Measurements from ENCODE around the gene TMUB1.
A peak's percentile ranks its signal among the peaks of the same experiment; 100 is the strongest.

Gene TMUB1

DNA sequence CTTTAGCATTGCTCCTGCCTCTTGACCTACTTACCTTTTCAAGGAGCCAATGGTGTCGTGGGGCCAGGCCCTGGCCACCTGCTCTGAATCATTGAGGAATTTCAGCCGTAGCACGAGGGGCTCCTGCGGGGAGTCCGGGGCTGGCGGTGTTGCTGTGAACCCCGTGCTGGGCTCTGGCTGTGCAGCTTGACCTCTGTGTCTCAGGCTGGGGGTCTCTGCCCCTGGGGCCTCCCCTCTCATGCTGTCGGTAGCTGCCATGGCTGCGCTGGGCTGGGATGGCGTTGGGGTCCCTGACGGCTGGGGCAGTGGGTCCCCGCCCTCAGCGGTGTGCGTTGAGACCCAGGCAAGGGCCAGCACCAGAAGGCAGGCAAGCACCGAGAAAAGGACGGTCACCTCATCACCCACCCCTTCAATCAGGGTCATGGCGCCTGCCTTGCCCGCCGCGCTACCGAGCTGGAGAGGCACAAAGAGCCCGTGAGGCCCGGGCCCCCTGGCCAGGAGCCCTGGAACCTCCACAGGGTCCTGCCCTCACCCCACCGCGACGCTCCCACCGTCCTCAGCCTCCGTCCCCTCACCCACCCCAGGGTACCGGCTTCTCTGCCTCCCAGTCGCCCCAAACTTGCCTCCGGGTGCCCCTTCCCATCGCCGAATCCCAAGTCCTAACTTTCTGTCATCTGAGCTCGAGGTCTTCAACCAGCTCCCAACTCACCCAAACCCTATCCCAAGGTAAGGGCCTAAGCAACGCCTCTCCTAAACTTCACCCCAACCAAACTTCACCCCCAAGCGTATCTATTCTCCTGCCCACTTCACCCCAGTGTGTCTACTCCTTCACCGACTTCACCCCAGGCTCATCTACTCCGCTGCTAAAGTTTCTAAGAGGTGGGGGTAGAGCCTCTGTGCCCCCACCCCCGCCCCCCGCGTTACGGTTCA is 887 bp downstream of the TMUB1 start:
- DNase-seq = no peak

GRCh38 chr7:151081170-151082101 is 1.9 kb downstream of the TMUB1 start:
- no peak for DNase-seq

GRCh38 chr7:151080522-151081169 is 2.6 kb downstream of the TMUB1 start, which contains the start of gene FASTK:
FASTK (minus strand) TSS chr7:151080809; CDS start chr7:151080766, 43 bp downstream.
- peak; percentile 93 for DNase-seq

DNA sequence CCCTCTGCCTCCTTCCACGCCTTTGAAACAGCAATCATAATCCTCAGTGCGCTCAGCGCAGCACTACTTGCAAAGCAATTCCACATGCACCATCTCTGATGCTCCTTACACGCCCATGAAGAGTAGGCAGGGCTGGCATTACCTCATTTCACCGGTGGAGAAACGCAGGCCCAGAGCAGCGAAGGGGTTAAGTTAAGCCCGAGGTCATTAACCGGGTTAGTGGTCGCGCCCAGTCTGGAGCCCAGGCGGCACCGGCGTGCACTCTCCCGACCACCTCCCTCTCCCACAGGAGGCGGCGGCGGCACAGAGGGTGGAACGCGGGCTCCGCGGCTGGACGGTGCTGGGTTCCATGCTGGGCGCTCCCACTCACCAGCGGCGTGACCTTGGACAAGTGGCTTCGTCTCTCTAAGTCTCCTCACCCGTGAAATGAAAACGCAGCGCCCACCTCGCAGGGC is 3.2 kb downstream of the TMUB1 start:
- DNase-seq = no peak

DNA sequence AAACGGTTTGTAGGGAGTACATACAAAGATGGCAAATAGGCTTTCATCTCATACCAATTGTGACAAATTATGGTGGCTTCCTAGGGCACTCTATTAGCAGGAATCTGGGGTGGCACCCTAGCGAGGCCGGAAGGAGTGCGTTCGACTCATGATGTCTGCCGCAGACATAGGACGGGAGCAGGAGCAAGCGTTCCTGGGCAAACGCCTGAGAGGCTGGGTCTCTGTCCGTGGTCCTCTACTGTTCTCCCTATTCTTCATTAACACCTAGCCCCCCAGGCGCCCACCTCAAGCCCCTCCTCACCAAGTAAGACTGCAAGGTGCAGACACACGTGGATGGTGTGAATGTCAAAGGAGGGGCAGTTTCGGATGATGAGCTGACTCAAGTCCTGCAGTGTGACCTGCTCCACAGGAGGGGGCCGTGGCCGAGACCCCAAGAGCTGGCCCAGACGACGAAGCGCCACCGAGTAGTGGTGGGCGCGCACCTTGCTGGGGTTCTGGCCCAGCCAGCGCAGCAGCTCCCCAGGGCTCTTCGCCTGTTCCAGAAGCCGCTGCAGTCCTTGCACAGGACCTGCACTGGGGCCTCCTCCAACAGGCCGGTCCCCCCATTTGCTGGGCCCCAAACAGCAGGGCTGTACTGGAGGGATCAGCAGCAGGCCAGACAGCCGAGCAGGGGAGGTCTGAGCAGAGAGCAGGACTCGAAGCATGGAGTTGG is 3.9 kb downstream of the TMUB1 start:
- no peak for DNase-seq

- DNase-seq = no peak
Observed at GRCh38 chr7:151078233-151079040, 4.9 kb downstream of the TMUB1 start.

GRCh38 chr7:151077705-151078232 is 5.5 kb downstream of the TMUB1 start:
- DNase-seq = no peak

DNA sequence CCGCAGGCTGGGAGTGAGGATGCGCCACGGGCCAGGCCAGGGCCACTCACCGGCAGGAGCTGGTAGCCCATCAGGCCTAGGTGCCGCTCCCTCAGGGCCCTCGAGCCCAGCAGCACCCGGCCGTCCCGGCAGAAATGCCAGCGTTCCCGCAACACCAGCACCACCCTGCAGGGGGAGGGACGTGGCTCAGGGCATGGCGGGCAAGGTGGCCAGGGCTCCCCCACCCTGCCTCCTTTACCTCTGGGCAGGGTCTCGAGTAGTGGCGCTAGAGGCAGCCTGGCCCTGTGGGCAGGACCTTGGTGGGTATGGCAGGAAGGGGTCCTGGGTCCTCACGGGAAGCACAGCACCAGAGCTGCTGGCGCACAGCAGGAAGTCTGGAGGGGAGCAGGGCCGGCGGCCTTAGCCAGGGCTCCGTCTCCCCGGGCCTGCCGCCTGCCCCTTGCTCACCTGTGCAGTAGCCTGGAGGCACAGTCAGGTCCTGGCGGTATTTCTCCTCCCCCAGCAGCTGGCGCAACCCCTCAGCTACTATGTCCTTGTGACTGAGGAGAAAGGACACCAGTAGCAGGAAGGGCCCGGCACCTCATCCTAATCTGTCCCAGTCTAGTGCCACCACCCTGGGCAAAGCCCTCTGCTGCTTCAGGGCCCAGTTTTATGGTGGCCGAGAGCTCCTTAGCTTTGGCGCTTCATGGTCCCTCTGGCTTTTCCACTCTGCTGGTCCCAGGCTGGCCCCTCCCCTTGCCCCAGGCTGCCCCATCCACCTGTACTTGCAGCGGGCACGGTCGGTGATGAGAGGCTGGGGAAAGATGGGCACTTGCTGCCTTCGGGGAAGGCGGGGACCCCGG is 6.2 kb downstream of the TMUB1 start:
- DNase-seq = no peak

DNA sequence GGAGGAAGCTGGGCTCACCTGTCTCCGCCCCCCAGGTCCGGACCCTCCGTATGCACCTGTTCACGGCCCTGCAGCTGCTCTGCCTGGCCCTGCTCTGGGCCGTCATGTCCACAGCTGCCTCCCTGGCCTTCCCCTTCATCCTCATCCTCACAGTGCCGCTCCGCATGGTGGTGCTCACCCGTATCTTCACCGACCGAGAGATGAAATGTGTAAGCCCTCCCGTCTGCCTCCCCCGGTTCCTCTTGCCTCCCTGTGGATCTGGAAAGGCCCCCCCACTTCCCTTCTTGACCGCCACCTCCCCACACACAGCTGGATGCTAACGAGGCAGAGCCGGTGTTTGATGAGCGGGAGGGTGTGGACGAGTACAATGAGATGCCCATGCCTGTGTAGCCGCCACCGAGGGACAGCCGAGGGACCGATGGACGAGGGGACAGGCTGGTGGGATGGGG is 7.3 kb downstream of the TMUB1 start:
- DNase-seq = no peak

- no peak for DNase-seq
Observed at GRCh38 chr7:151075662-151075971, 7.7 kb downstream of the TMUB1 start.

GRCh38 chr7:151074817-151075661 is 8.3 kb downstream of the TMUB1 start:
- DNase-seq = no peak

GRCh38 chr7:151073990-151074389 is 9.3 kb downstream of the TMUB1 start:
- no peak for DNase-seq

DNA sequence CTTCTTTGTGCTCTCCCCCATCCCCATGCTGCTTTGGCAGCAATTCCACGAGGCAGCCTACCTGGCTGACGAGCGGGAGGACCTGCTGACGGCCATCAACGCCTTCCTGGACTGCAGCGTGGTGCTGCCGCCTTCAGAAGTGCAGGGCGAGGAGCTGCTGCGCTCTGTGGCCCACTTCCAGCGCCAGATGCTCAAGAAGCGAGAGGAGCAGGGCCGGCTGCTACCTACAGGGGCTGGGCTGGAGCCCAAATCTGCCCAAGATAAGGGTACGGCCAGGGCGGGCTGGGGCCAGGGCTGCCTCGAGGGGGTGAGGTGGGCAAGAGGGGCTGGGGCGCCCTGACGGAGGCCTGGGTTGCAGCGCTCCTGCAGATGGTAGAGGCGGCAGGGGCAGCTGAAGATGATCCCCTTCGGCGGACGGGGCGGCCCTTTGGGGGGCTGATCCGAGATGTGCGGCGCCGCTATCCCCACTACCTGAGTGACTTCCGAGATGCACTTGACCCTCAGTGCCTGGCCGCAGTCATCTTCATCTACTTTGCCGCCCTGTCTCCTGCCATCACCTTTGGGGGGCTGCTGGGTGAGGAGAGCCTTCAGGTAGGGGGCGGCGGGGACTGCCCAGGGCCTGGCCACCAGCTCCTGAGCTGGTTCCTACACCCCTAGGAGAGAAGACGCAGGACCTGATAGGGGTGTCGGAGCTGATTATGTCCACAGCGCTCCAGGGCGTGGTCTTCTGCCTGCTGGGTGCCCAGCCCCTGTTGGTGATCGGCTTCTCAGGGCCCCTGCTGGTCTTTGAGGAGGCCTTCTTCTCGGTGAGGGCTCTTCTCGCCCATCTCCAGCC is 12.0 kb downstream of the TMUB1 start:
- DNase-seq = no peak

- no peak for DNase-seq
Observed at GRCh38 chr7:151070574-151070960, 12.7 kb downstream of the TMUB1 start.

GRCh38 chr7:151069841-151070573 is 13.3 kb downstream of the TMUB1 start:
- no peak for DNase-seq

DNA sequence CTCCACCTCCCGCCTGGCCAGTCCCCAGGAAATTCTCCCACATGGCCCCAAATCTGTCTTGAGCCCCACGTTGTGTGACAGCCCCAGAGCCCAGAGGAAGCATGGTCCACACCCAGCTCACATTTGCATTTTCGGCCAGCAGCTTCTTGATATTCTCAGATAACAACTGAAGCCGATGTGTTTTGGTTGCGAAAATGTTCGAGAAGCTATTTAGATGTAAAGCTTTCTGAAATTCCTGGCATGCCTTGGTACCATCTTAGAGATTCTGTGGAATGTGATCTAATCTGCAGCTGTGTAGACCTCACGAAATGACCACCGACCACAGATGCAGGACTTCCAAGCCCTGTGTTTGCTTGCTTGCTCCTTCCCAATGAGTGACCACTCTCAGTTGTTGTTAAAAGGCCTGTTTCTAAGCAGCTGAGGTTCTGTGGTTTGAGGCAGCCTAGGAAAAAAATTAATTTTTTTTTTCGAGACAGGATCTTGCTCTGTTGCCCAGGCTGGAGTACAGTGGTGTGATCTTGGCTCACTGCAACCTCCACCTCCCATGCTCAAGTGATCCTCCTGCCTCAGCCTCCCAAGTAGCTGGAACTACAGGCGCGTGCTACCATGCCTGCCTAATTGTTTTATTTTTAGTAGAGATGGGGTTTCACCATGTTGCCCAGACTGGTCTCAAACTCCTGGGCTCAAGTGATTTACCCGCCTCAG is 15.1 kb downstream of the TMUB1 start:
- no peak for DNase-seq

All from inflammatory macrophage treated with lipopolysaccharide for 4 hours (primary cell).